Left lung (tissue), 10 donors: ENCODE measurements around the gene ADGRL3. TPM values are rescaled to one million over a fixed set of nuclear protein-coding genes. Genes with fewer than 3 reads are reported as not detected.

Experiments
- ATAC-seq: fragments of 200-7000 bp; cut with Tn5 transposase; one replicate; pipeline ENCODE4 v1.9.1; 2020; ENCODE audit warnings: moderate library complexity
- DNase-seq, 4 donors: peaks; one replicate each; pipeline ENCODE4 v3.0.0-alpha.2; 2013 to 2020
- H3K27ac ChIP-seq, 2 donors: fragments of 200-600 bp; sonication (generic) in 1 of 2; one replicate each; pipeline versions ENCODE4 v1.5.0 to v1.8.0; 2020 to 2021
- H3K27me3 ChIP-seq, 2 donors: fragments of 200-600 bp; sonication (generic) in 1 of 2; one replicate each; pipeline versions ENCODE4 v1.5.0 to v1.8.0; 2020 to 2021
- H3K36me3 ChIP-seq, 2 donors: fragments of 200-600 bp; sonication (generic) in 1 of 2; one replicate each; pipeline versions ENCODE4 v1.5.0 to v1.8.0; 2020 to 2021
- H3K4me1 ChIP-seq, 2 donors: fragments of 200-600 bp; one replicate each; pipeline ENCODE4 v1.8.0; 2021
- H3K4me3 ChIP-seq, 2 donors: fragments of 200-600 bp; sonication (generic) in 1 of 2; one replicate each; pipeline versions ENCODE4 v1.5.0 to v1.8.0; 2020 to 2021; ENCODE audit warnings: mild to moderate bottlenecking in 1 of 2
- H3K9me3 ChIP-seq, 2 donors: fragments of 200-600 bp; sonication (generic) in 1 of 2; one replicate each; pipeline versions ENCODE4 v1.5.0 to v1.8.0; 2020 to 2021
- intact Hi-C, 2 donors: fragments of 100-400 bp; cut with DNase I; formaldehyde crosslinking; loops; one replicate each; pipeline versions ENCODE4 v1.11.2 to v1.14.2; 2022
- polyA plus RNA-seq, 6 donors: library from polyadenylated mRNA; unstranded; fragments of 120-200 nt; gene quantifications; one replicate each; pipeline ENCODE4 v1.2.1, GENCODE V29; 2013; ENCODE audit not compliant: insufficient read length in 6 of 6
- total RNA-seq, 2 donors: library from RNA; stranded (reverse); fragmentation: NEBNext Ultra II Directional; extraction: Animal tissue kit (Norgen Biotek cat#: 25700); gene quantifications; one replicate each; pipeline ENCODE4 v1.2.1, GENCODE V29; 2021
- TF ChIP-seq, protein P1 (sequence below), 2 donors: fragments of 200-600 bp; sonication (generic) in 1 of 2; IDR thresholded peaks; one replicate each; pipeline versions ENCODE4 v1.5.0 to v1.8.0; 2021; ENCODE audit warnings: antibody characterized with exemption in 2 of 2
- donor health status: DM: no; HTN: yes; CAD: no.
- donor health status: DM: no; HTN: no; CAD: no.

ADGRL3 gene
- total and polyA plus RNA-seq, 8 donors, result 2.7 to 23.4 (median 19.6) TPM

DNA sequence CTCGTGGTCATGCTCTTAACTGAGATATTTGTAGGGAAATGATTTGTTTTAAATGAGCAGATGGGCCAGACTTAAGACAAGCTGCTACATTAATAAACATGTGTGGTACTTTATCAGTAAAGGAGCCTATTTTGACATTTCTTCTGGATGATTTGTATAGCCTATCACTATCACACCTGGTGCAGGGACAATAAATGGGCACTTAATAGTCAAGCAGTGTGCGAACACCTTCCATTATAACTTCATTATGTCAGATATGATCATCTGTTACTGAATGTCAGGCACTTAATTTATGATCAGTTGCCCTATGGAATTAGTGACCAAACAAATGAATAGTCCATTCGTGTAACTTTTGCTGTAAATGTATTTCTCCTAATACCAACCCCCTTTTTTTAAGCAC, 628.8 kb downstream of the ADGRL3 start:
- ATAC-seq (no peak), DNase-seq (no peak)
- Histone ChIP-seq H3K4me1 (no peaks in the 10 kb centered on the region), H3K9me3 (no peaks in the 10 kb centered on the region), H3K4me3 (no peak overlapping the region), H3K36me3 (no peaks in the 10 kb centered on the region), H3K27me3 (no peaks in the 10 kb centered on the region), H3K27ac (no peak overlapping the region)
- TF ChIP-seq, protein P1, sequence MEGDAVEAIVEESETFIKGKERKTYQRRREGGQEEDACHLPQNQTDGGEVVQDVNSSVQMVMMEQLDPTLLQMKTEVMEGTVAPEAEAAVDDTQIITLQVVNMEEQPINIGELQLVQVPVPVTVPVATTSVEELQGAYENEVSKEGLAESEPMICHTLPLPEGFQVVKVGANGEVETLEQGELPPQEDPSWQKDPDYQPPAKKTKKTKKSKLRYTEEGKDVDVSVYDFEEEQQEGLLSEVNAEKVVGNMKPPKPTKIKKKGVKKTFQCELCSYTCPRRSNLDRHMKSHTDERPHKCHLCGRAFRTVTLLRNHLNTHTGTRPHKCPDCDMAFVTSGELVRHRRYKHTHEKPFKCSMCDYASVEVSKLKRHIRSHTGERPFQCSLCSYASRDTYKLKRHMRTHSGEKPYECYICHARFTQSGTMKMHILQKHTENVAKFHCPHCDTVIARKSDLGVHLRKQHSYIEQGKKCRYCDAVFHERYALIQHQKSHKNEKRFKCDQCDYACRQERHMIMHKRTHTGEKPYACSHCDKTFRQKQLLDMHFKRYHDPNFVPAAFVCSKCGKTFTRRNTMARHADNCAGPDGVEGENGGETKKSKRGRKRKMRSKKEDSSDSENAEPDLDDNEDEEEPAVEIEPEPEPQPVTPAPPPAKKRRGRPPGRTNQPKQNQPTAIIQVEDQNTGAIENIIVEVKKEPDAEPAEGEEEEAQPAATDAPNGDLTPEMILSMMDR (IDR thresholded peaks at IDR 0.05), result no peak
- intact Hi-C loops, result no loop called here

DNA sequence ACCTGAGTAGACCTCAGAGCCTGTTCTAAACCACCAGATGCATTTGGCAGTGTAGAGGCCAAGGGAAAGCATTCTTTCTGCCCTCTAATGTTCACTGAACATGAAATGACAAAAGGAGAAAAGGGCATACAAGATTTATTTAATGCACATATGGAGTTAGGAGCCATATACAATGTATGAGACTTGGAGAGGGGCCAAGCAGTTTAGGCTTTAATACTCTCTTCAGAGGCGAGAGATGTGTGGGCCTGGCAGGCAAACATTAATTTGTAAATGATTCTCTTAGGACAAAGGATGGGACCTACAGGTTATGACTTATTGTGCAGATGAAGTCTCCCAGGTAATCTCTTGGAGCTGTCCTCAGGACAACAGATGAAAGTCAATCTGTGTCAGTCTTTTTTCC, 631.9 kb downstream of the ADGRL3 start:
- H3K4me1 ChIP-seq, result no peaks in the 10 kb centered on the region
- no peaks in the 10 kb centered on the region for H3K9me3 ChIP-seq
- intact Hi-C loops, result no loop called here
- TF ChIP-seq, protein P1 (IDR thresholded peaks at IDR 0.05), result no peak
- no peak overlapping the region for H3K4me3 ChIP-seq
- H3K36me3 ChIP-seq, result no peaks in the 10 kb centered on the region
- no peaks in the 10 kb centered on the region for H3K27me3 ChIP-seq
- ATAC-seq (no peak), DNase-seq (no peak)
- H3K27ac ChIP-seq, result no peak overlapping the region

DNA sequence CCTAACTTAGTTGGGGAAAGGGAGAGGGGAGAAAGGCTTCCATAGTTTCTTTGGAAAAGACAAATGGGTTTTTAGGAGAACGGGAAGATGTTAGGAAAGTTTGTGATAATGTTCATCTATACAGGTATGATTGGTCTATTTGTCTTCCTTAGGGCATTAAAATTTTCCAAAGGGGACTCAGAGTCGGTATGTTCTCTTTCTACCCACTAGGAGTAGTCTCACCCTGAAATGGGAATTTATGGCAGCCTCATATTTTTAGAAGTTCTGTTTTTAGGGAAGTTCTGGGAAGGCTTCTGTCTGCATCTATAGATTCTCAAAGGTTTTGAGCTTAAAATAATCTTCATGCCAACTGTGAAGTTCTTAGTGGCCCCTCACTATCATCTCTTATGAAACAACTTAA, 637.3 kb downstream of the ADGRL3 start:
- Histone ChIP-seq H3K27ac (no peak overlapping the region), H3K4me3 (no peak overlapping the region), H3K36me3 (no peaks in the 10 kb centered on the region), H3K4me1 (no peaks in the 10 kb centered on the region), H3K9me3 (no peaks in the 10 kb centered on the region), H3K27me3 (no peaks in the 10 kb centered on the region)
- intact Hi-C loops, result no loop called here
- ATAC-seq (no peak), DNase-seq (no peak)
- TF ChIP-seq, protein P1 (IDR thresholded peaks at IDR 0.05), result no peak

DNA sequence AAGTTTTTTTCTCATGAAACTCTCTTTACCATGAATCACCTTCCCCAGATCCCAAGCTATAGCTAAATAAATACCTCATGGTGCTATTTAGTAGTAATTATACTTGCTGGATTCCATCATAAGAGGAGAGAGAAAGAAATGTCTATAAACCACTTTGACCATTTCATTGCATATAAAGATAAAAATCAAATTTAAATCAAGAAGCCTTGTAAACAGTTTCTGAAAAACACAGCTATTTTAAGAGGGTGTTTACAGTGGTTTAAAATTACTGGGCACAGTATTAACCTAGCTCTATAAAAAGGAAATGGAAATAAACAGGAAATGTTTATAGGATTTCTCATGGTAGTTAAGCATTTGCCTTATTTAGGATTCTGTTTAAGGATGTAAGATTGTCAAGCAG, 637.9 kb downstream of the ADGRL3 start:
- H3K36me3 ChIP-seq, result no peaks in the 10 kb centered on the region
- intact Hi-C loops, result no loop called here
- H3K27ac ChIP-seq, result no peak overlapping the region
- H3K4me3 ChIP-seq, result no peak overlapping the region
- ATAC-seq (no peak), DNase-seq (no peak)
- no peaks in the 10 kb centered on the region for H3K27me3 ChIP-seq
- TF ChIP-seq, protein P1 (IDR thresholded peaks at IDR 0.05), result no peak
- no peaks in the 10 kb centered on the region for H3K9me3 ChIP-seq
- H3K4me1 ChIP-seq, result no peaks in the 10 kb centered on the region

DNA sequence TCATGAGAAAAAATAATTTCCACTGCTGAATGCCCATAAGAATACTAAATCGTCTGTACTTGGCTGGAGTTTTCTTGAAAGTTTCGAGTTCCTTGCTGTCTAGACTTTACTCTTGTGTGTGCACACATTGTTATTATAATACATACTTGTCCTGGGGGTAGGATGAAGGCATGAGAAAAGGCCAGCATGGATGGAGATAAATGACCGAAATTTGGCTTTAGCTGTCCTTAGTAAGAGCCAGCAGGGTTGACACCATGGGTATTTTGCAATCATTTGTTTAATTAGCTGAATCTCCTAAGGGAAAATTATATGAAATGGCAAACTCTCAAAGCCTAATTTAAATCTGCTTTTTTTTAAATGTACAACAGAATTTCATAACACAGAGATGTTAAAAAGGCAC, 641.6 kb downstream of the ADGRL3 start:
- H3K27me3 ChIP-seq, result no peaks in the 10 kb centered on the region
- no peak overlapping the region for H3K27ac ChIP-seq
- TF ChIP-seq, protein P1 (IDR thresholded peaks at IDR 0.05), result no peak
- H3K4me3 ChIP-seq, result no peak overlapping the region
- no peaks in the 10 kb centered on the region for H3K36me3 ChIP-seq
- no peak for ATAC-seq
- DNase-seq, result no peak
- intact Hi-C loops, result no loop called here
- H3K4me1 ChIP-seq, result no peaks in the 10 kb centered on the region
- H3K9me3 ChIP-seq, result no peaks in the 10 kb centered on the region
